Panc1 (cell line): Measurements from ENCODE around the gene ARMC5. TPM values are rescaled to one million over a fixed set of nuclear protein-coding genes. Genes with fewer than 3 reads are reported as not detected.

ENCODE experiments used
- ATAC-seq: fragments of 200-7000 bp; cut with Tn5 transposase; 2 replicates; pipeline ENCODE4 v1.9.1; 2020; ENCODE audit warnings: mild to moderate bottlenecking, moderate library complexity
- BruUV-seq: library from RNA; stranded (reverse); fragments of 400-500 nt; replicated peaks from 2 replicates; lab custom pipeline; 2021; lab: Mats Ljungman, UMichigan
- CTCF ChIA-PET: fragments of 300-600 bp; sonication (Branson Sonifier 250); formaldehyde crosslinking; loops from one replicate; lab custom pipeline; 2022; ENCODE audit warnings: antibody characterized with exemption; lab: Charles Lee
- POLR2A ChIA-PET: fragments of 300-600 bp; sonication (Branson Sonifier 250); formaldehyde crosslinking; loops from one replicate; lab custom pipeline; 2022; ENCODE audit warnings: antibody characterized with exemption; lab: Charles Lee
- DNase-seq: peaks from one replicate; pipeline ENCODE4 v3.0.0-alpha.2; 2010; ENCODE audit warnings: low read depth, low spot score
- H3K27ac ChIP-seq: 2 replicates; pipeline ENCODE4 v1.5.1; 2011; ENCODE audit warnings: mild to moderate bottlenecking, low read length, inconsistent platforms
- H3K27me3 ChIP-seq: fragments of 200-500 bp; sonication (Bioruptor generic); 2 replicates; pipeline ENCODE4 v1.6.0; 2014; ENCODE audit warnings: low read length, inconsistent platforms; ENCODE audit not compliant: control insufficient read depth, insufficient read depth
- H3K36me3 ChIP-seq: fragments of 200-500 bp; sonication (Bioruptor generic); 2 replicates; pipeline ENCODE4 v1.5.1; 2014; ENCODE audit warnings: inconsistent platforms, mild to moderate bottlenecking, low read length, moderate library complexity; ENCODE audit not compliant: control insufficient read depth, insufficient read depth
- H3K4me1 ChIP-seq: 2 replicates; pipeline ENCODE4 v1.5.1; 2011; ENCODE audit warnings: inconsistent platforms, mild to moderate bottlenecking, low read length, moderate library complexity; ENCODE audit not compliant: control insufficient read depth, insufficient read depth
- H3K4me3 ChIP-seq, 2 experiments: 2 replicates each; pipeline ENCODE4 v1.5.1; 2011 to 2012; ENCODE audit warnings: low read depth in 2 of 2, low read length in 2 of 2, mild to moderate bottlenecking in 2 of 2, inconsistent platforms in 1 of 2, moderate library complexity in 1 of 2
- H3K9me3 ChIP-seq: fragments of 200-500 bp; sonication (Bioruptor generic); 2 replicates; pipeline ENCODE4 v1.5.1; 2014; ENCODE audit warnings: low read depth, mild to moderate bottlenecking, inconsistent platforms, low read length, moderate library complexity; ENCODE audit not compliant: control insufficient read depth, insufficient read depth
- CTCF ChIP-seq: fragments of 450-650 bp; IDR thresholded peaks from 2 replicates; pipeline ENCODE4 v1.5.1; 2017; ENCODE audit warnings: mild to moderate bottlenecking
- POLR2AphosphoS5 ChIP-seq: IDR thresholded peaks from 2 replicates; pipeline ENCODE4 v1.6.1; 2012; ENCODE audit warnings: mild to moderate bottlenecking, low read depth, low read length, moderate library complexity
- REST ChIP-seq, 2 experiments: IDR thresholded peaks; 2 replicates each; pipeline ENCODE4 v1.6.1; 2011 to 2012; ENCODE audit warnings: low read depth in 2 of 2, control low read depth in 1 of 2, low read length in 1 of 2, mild to moderate bottlenecking in 1 of 2, moderate library complexity in 1 of 2; ENCODE audit not compliant: insufficient read depth in 1 of 2
- SIN3A ChIP-seq: IDR thresholded peaks from 2 replicates; pipeline ENCODE4 v1.6.1; 2012; ENCODE audit warnings: low read depth, mild to moderate bottlenecking, low read length, moderate library complexity, borderline replicate concordance; ENCODE audit not compliant: insufficient read depth
- TCF7L2 ChIP-seq: IDR thresholded peaks from 2 replicates; pipeline ENCODE4 v1.6.1; 2011; ENCODE audit warnings: mild to moderate bottlenecking, low read depth, low read length, inconsistent platforms
- in situ Hi-C: cut with HindIII; loops from 2 replicates; pipeline ENCODE4 v1.10.0; 2016; ENCODE audit warnings: low sequenced_read_pairs, low pct_unique_long_range_greater_than_20kb
- intact Hi-C: fragments of 100-400 bp; cut with micrococcal nuclease; formaldehyde crosslinking; loops from one replicate; pipeline ENCODE4 v1.10.0; 2022; ENCODE audit not compliant: unreplicated experiment
- total RNA-seq: library from RNA; stranded (reverse); gene quantifications from one replicate; pipeline ENCODE4 v1.2.1, GENCODE V29; 2021; ENCODE audit not compliant: unreplicated experiment

The ARMC5 gene
- total RNA-seq, 1 experiment from 2014 or later, result 19.8 TPM

- peaks cover 9% of the 10 kb centered on the region; the same call in 1 of the 2 replicates for H3K36me3 ChIP-seq
- no peaks in the 10 kb centered on the region for H3K9me3 ChIP-seq
- in situ Hi-C loops (no loop called here), intact Hi-C loops (no loop called here)
- H3K27me3 ChIP-seq, result no peaks in the 10 kb centered on the region
- ChIA-PET POLR2A (no interaction called here), CTCF (no interaction called here)
- H3K4me3 ChIP-seq, result no peak overlapping the region
- ATAC-seq, result no peak
- BruUV-seq, result no TSS peak
- no peak for DNase-seq
- H3K4me1 ChIP-seq, result peaks cover 12% of the 10 kb centered on the region
- no peak overlapping the region for H3K27ac ChIP-seq
- no peak for TF ChIP-seq SIN3A
- no peak for TF ChIP-seq REST (IDR thresholded peaks at IDR 0.05; ENCODE audit: insufficient read depth in 1 of 2, low read depth in 2 of 2, low read length in 1 of 2)
- no peak for TF ChIP-seq TCF7L2
- TF ChIP-seq CTCF, result no peak
- TF ChIP-seq POLR2AphosphoS5, result no peak
Measured at GRCh38 chr16:31504159-31504558, 44.9 kb downstream of the ARMC5 start.

GRCh38 chr16:31505483-31505882, 46.2 kb downstream of the ARMC5 start:
- H3K27ac ChIP-seq, result no peak overlapping the region
- intact Hi-C loops, result loop anchor here (5.0 kb wide), 1 partner anchor 192 kb away; no protein-coding TSS in a partner anchor
- BruUV-seq, result no TSS peak
- TF ChIP-seq SIN3A, result no peak
- no peak for TF ChIP-seq TCF7L2
- no peak for TF ChIP-seq POLR2AphosphoS5
- TF ChIP-seq CTCF, result no peak
- no peak for TF ChIP-seq REST (IDR thresholded peaks at IDR 0.05; ENCODE audit: insufficient read depth in 1 of 2, low read depth in 2 of 2, low read length in 1 of 2)
- no peaks in the 10 kb centered on the region for H3K27me3 ChIP-seq
- H3K4me3 ChIP-seq, result no peak overlapping the region
- H3K36me3 ChIP-seq, result peaks cover 9% of the 10 kb centered on the region; the same call in 1 of the 2 replicates
- H3K9me3 ChIP-seq, result no peaks in the 10 kb centered on the region
- DNase-seq (no peak), ATAC-seq (no peak)
- in situ Hi-C loops, result no loop called here
- H3K4me1 ChIP-seq, result peaks cover 15% of the 10 kb centered on the region
- CTCF ChIA-PET, result no interaction called here
- POLR2A ChIA-PET, result no interaction called here
